Activated naive CD4-positive, alpha-beta T cell treated with Interleukin-2 at 50 U/mL for 16 hours (primary cell): ENCODE results near the gene TANGO6.
"Not testable (repeated sequence)": the region's sequence is repeated elsewhere in the genome, so short reads cannot be mapped to it uniquely, and the experiment has no call there.

ENCODE experiments used
- DNase-seq: peaks from one replicate; pipeline ENCODE4 v3.0.0-alpha.2; 2020

Gene TANGO6

GRCh38 chr16:69123910-69124309 is 280.6 kb downstream of the TANGO6 start:
- peak; percentile 59 for DNase-seq

- DNase-seq: not testable (repeated sequence)
These were observed 281.1 kb downstream of the TANGO6 start for GRCh38 chr16:69124406-69124805.

GRCh38 chr16:69124961-69125360 is 281.6 kb downstream of the TANGO6 start:
- not testable (repeated sequence) for DNase-seq

- DNase-seq: no peak
These were observed 282.9 kb downstream of the TANGO6 start for GRCh38 chr16:69126221-69126620.

- DNase-seq: not testable (repeated sequence)
These were observed 283.5 kb downstream of the TANGO6 start for GRCh38 chr16:69126801-69127200.

- DNase-seq: no peak
These were observed 284.7 kb downstream of the TANGO6 start for GRCh38 chr16:69127966-69128510.

GRCh38 chr16:69130461-69130860 is 287.1 kb downstream of the TANGO6 start:
- DNase-seq: no peak

- peak; percentile 8 for DNase-seq
These were observed 288.0 kb downstream of the TANGO6 start for GRCh38 chr16:69131167-69131838.

- peak; percentile 75 for DNase-seq
These were observed 288.6 kb downstream of the TANGO6 start for GRCh38 chr16:69131839-69132423.

- peak; percentile 90 for DNase-seq
These were observed 289.3 kb downstream of the TANGO6 start, which contains the start of the genes CHTF8 and UTP4 for GRCh38 chr16:69132424-69133252. Gene CHTF8, minus strand, starts transcription at chr16:69132588. Its CDS starts 11,130 bp downstream, at chr16:69121458. Gene UTP4, plus strand, starts transcription at chr16:69132649. Its CDS starts 811 bp downstream, at chr16:69133460.

GRCh38 chr16:69133373-69133954 is 290.1 kb downstream of the TANGO6 start:
- DNase-seq: no peak
